Measurements from ENCODE around the gene GSG1L. TPM values are rescaled to one million over a fixed set of nuclear protein-coding genes. Genes with fewer than 3 reads are reported as not detected.

Gene GSG1L
- total RNA-seq, 1 donor from 2014 or later = not detected

DNA sequence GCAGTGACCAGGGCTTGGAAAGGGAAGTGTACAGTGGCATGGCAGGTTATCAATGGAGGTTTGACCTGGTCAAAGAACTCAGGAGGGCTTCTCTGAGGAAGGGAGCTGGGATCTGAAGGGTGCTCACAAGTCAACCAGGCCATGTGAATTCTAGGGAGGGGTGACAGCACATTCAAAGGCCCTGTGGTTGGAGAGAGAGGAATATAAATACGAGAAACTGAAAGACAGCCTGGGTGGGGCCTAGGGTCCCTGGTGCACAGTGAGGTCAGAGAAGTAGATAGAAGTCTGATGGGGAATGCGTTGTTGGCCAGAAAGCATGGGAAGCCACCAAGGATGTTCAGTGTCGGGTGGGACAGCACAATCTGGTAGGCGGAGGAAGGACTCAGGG, 302.7 kb downstream of the GSG1L start:
- Histone ChIP-seq H3K27me3 (ENCODE audit: control insufficient read depth, insufficient read depth, low read length) (no peaks in the 10 kb centered on the region), H3K4me3 (ENCODE audit: low read depth, low read length) (no peak overlapping the region), H3K36me3 (ENCODE audit: control insufficient read depth, insufficient read depth, low read length) (peaks cover 2% of the 10 kb centered on the region)
- TF ChIP-seq, protein P1, sequence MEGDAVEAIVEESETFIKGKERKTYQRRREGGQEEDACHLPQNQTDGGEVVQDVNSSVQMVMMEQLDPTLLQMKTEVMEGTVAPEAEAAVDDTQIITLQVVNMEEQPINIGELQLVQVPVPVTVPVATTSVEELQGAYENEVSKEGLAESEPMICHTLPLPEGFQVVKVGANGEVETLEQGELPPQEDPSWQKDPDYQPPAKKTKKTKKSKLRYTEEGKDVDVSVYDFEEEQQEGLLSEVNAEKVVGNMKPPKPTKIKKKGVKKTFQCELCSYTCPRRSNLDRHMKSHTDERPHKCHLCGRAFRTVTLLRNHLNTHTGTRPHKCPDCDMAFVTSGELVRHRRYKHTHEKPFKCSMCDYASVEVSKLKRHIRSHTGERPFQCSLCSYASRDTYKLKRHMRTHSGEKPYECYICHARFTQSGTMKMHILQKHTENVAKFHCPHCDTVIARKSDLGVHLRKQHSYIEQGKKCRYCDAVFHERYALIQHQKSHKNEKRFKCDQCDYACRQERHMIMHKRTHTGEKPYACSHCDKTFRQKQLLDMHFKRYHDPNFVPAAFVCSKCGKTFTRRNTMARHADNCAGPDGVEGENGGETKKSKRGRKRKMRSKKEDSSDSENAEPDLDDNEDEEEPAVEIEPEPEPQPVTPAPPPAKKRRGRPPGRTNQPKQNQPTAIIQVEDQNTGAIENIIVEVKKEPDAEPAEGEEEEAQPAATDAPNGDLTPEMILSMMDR (IDR thresholded peaks at IDR 0.05; ENCODE audit: insufficient read depth, low read length, poor library complexity, severe bottlenecking) = no peak
- DNase-seq (ENCODE audit: low read depth) = no peak

DNA sequence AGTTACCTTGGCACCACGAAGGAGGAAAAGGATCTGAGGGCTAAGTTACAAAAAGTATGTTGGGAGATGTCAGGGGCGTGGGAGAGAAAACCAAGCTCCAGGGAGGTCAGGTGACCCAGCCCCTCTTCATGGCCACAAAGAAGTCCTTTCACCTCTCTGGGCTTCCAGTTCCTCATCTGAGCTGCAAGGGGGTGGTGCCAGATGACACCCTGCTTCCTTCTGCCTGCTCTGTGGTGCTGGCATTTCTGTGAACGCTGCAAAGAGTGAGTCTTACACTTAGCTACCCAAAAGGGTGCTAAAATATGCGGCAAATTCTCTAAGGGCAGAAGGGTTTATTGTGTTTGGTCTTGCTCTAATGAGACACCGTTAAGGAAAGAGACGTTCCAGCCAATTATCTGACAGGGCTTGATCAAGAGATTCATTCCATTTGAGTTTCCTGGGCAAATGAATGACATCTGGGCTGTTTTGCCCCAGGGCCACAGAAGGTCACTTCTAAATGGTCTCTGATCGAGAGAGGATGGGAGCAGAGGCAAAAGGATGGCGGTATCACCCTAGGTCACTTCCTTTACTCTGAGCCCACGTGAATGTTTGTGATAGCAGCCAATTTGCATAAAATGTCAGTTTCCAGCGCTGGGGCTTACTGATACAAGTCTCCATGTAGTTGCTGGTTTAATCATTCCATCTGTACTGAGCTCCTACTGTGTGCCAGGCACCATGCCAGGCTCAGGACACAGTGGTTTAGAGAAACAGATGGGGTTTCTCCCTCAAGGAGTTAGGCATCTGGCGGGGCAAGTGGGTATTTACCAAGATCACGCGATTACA, 303.3 kb downstream of the GSG1L start:
- Histone ChIP-seq H3K36me3 (ENCODE audit: control insufficient read depth, insufficient read depth, low read length) (peaks cover under 1% of the 10 kb centered on the region), H3K4me3 (ENCODE audit: low read depth, low read length) (no peak overlapping the region), H3K27me3 (ENCODE audit: control insufficient read depth, insufficient read depth, low read length) (no peaks in the 10 kb centered on the region)
- TF ChIP-seq, protein P1 (IDR thresholded peaks at IDR 0.05; ENCODE audit: insufficient read depth, low read length, poor library complexity, severe bottlenecking) = no peak
- no peak for DNase-seq (ENCODE audit: low read depth)

DNA sequence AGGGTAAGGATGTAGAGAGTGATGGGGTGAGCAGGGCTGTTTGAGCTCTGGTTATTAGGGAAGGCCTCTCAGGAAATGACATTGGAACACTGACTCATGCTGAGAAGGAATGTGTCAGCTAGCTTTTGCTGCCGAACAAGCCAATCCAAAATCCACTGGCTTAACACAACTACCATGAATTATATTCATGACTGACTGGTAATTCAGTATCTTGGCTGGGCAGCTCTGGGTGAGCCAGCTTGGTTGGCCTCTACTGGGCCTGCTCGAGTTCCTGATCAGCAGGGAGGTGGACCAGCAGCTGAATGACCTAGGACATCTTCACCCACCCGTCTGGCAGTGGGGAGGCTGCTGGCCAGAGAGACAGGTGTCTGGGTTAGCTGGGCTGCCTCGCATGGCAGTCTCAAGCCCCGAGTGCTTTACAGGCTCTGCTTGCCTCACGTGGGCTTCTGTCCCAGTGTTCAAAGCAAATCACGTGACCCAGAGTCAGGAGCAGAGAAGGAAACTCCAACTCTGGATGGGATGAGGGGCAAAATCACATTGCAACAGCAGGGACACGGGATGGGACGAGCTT, 304.1 kb downstream of the GSG1L start:
- DNase-seq (ENCODE audit: low read depth) = no peak
- TF ChIP-seq, protein P1 (IDR thresholded peaks at IDR 0.05; ENCODE audit: insufficient read depth, low read length, poor library complexity, severe bottlenecking) = no peak
- Histone ChIP-seq H3K27me3 (ENCODE audit: control insufficient read depth, insufficient read depth, low read length) (no peaks in the 10 kb centered on the region), H3K4me3 (ENCODE audit: low read depth, low read length) (no peak overlapping the region), H3K36me3 (ENCODE audit: control insufficient read depth, insufficient read depth, low read length) (no peaks in the 10 kb centered on the region)

DNA sequence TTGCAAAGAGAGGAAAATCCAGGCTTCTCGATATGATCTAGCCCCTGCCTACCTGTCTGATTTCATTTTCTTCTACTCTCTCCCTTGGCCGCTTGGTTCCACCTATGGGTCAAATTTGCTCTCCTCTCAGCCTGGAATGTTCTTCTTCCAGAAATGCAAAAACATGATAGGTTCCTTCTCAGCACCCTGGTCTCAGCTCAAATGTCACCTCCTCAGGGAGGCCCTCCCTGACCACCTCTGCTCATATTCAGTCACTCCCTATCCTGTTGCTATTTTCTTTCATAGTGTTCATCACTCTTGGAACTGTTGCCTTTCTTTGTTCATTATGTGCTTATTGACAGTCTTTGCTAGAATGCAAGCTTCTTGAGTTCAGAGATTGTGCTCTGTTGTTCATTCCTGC, 305.0 kb downstream of the GSG1L start:
- no peak overlapping the region for H3K4me3 ChIP-seq (ENCODE audit: low read depth, low read length)
- TF ChIP-seq, protein P1 (IDR thresholded peaks at IDR 0.05; ENCODE audit: insufficient read depth, low read length, poor library complexity, severe bottlenecking) = no peak
- H3K27me3 ChIP-seq (ENCODE audit: control insufficient read depth, insufficient read depth, low read length) = no peaks in the 10 kb centered on the region
- DNase-seq (ENCODE audit: low read depth) = no peak
- no peaks in the 10 kb centered on the region for H3K36me3 ChIP-seq (ENCODE audit: control insufficient read depth, insufficient read depth, low read length)

DNA sequence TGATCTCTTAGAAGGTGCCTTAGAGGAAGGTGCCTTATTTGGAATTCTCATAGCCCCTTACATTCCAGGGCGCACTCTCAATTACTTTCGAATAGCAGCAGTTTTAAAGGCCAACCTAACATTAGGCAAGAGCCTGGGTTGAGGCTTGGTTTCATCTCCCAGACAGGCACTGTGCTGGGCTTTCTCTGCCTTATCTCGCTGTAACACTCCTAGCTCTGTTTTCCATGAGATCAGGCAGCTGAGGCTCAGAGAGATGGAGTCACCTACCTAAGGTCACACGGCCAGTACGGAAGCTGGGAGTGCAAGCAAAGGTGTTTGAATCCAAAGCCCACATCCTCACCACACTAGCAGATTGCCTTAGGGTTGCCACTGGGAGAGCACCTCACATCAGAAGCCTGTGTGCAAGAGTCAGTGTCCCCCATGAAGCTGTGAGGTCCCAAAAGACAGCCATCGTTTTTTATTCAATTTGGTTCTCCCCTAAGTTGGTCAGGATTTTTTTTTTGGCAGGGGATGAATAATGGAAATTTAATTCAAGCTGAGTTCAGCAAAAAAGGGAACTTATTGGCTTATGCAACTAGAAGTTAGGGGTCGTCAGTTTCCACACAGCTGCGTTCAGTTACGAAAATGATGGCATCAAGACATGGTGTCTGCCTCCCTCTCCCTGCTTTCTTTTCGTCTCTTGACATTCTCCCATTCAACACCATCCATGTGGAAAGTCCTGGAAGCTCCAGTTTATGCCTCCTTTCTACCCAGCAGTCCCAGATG, 307.1 kb downstream of the GSG1L start:
- Histone ChIP-seq H3K4me3 (ENCODE audit: low read depth, low read length) (no peak overlapping the region), H3K36me3 (ENCODE audit: control insufficient read depth, insufficient read depth, low read length) (no peaks in the 10 kb centered on the region), H3K27me3 (ENCODE audit: control insufficient read depth, insufficient read depth, low read length) (no peaks in the 10 kb centered on the region)
- TF ChIP-seq, protein P1 (IDR thresholded peaks at IDR 0.05; ENCODE audit: insufficient read depth, low read length, poor library complexity, severe bottlenecking) = no peak
- DNase-seq (ENCODE audit: low read depth) = no peak

All from kidney epithelial cell (primary cell).